ENCODE results near the gene ARHGAP18.

DNA sequence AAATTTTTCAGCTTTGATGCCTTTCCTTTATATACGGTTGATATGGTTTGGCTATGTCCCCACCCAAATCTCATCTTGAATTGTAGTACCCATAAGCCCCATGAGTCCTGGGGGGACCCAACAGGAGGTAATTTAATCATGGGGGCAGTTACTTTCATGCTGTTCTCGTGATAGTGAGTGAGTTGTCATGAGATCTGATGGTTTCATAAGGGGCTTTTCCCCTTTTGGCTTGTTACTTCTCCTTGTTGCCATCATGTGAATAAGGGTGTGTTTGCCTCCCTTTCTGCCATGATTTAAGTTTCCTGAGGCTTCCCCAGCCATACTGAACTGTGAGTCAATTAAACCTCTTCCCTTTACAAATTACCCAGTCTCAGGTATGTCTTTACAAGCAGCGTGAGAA is 66.8 kb downstream of the ARHGAP18 start:
- TF ChIP-seq CTCF (IDR thresholded peaks at IDR 0.05; ENCODE audit: low read depth, low read length, missing input control) = no peak
- TF ChIP-seq, protein P1, sequence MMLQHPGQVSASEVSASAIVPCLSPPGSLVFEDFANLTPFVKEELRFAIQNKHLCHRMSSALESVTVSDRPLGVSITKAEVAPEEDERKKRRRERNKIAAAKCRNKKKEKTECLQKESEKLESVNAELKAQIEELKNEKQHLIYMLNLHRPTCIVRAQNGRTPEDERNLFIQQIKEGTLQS (IDR thresholded peaks at IDR 0.05) = no peak

Data from liver (tissue), 3 donors.